ENCODE data around the gene TNFRSF19. TPM values are rescaled to one million over a fixed set of nuclear protein-coding genes. Genes with fewer than 3 reads are reported as not detected.
A peak's percentile ranks its signal among the peaks of the same experiment; 100 is the strongest.

Gene TNFRSF19
- total and polyA plus RNA-seq, 2 of the 13 experiments (the other 11 are each of a cell fraction or from before 2014, with no cell fraction given), result 75.3 to 77.7 TPM

- peak; percentile 42; the same call in 1 of the 2 replicates for TF ChIP-seq PHF21A (CRISPR knock-in tag; IDR thresholded peaks at IDR 0.05)
- TF ChIP-seq POLR2G (IDR thresholded peaks at IDR 0.05; ENCODE audit: low read depth, low read length), result no peak
- TF ChIP-seq ZNF382 (CRISPR knock-in tag; IDR thresholded peaks at IDR 0.05; ENCODE audit: borderline replicate concordance), result no peak
- TF ChIP-seq ZNF33B (CRISPR knock-in tag; IDR thresholded peaks at IDR 0.05), result no peak
- TF ChIP-seq ONECUT2 (CRISPR knock-in tag; IDR thresholded peaks at IDR 0.05), result no peak
- TF ChIP-seq FOXK1 (CRISPR knock-in tag; IDR thresholded peaks at IDR 0.05; ENCODE audit: borderline replicate concordance, low read depth), result no peak
- no peak for TF ChIP-seq U2AF1 (optimal IDR thresholded peaks at IDR 0.05; ENCODE audit: low read depth, low read length)
- TF ChIP-seq NFYC (CRISPR knock-in tag; IDR thresholded peaks at IDR 0.05), result no peak
- no peak for TF ChIP-seq ZNF766 (CRISPR knock-in tag; IDR thresholded peaks at IDR 0.05; ENCODE audit: borderline replicate concordance)
- TF ChIP-seq BHLHE40 (IDR thresholded peaks at IDR 0.05; ENCODE audit: low read length), result no peak
- TF ChIP-seq ZBTB20 (CRISPR knock-in tag; IDR thresholded peaks at IDR 0.05; ENCODE audit: borderline replicate concordance, low read depth), result no peak
- TF ChIP-seq NRL (CRISPR knock-in tag; IDR thresholded peaks at IDR 0.05; ENCODE audit: borderline replicate concordance), result no peak
- TF ChIP-seq ZNF775 (CRISPR knock-in tag; IDR thresholded peaks at IDR 0.05; ENCODE audit: borderline replicate concordance), result no peak
- no peak for TF ChIP-seq TRIM22 (IDR thresholded peaks at IDR 0.05)
- TF ChIP-seq FOXM1 (CRISPR knock-in tag; IDR thresholded peaks at IDR 0.05), result no peak
- TF ChIP-seq ZNF234 (CRISPR knock-in tag; conservative IDR thresholded peaks at IDR 0.05), result no peak
- no peak for TF ChIP-seq SUZ12 (IDR thresholded peaks at IDR 0.05; ENCODE audit: low read depth, low read length)
- peak; percentile 59; the same call in 1 of the 2 replicates for TF ChIP-seq HNF4G (IDR thresholded peaks at IDR 0.05; ENCODE audit: borderline replicate concordance, low read depth, low read length)
- TF ChIP-seq HNF4G (CRISPR knock-in tag; IDR thresholded peaks at IDR 0.05; ENCODE audit: borderline replicate concordance, low read depth), result no peak; the same call in 1 of the 2 replicates
- TF ChIP-seq NKX3-1 (CRISPR knock-in tag; IDR thresholded peaks at IDR 0.05), result no peak
- no peak for TF ChIP-seq AKAP8 (CRISPR knock-in tag; IDR thresholded peaks at IDR 0.05)
- no peak for TF ChIP-seq DNMT3B (CRISPR knock-in tag; conservative IDR thresholded peaks at IDR 0.05)
- TF ChIP-seq ATF7 (IDR thresholded peaks at IDR 0.05), result no peak
- no peak for TF ChIP-seq ATF7 (CRISPR knock-in tag; IDR thresholded peaks at IDR 0.05)
- TF ChIP-seq POGZ (CRISPR knock-in tag; IDR thresholded peaks at IDR 0.05), result no peak; the same call in 1 of the 2 replicates
- no peak for TF ChIP-seq TSC22D2 (CRISPR knock-in tag; IDR thresholded peaks at IDR 0.05; ENCODE audit: borderline replicate concordance)
- TF ChIP-seq TBL1XR1 (IDR thresholded peaks at IDR 0.05; ENCODE audit: borderline replicate concordance, low read length, partially characterized antibody), result no peak
- no peak for TF ChIP-seq ZNF256 (CRISPR knock-in tag; conservative IDR thresholded peaks at IDR 0.05)
- TF ChIP-seq NONO (IDR thresholded peaks at IDR 0.05), result no peak
- no peak for TF ChIP-seq NONO (CRISPR knock-in tag; conservative IDR thresholded peaks at IDR 0.05)
- TF ChIP-seq RCOR2 (CRISPR knock-in tag; IDR thresholded peaks at IDR 0.05), result no peak
- TF ChIP-seq MAFK (conservative IDR thresholded peaks at IDR 0.05 in 1 of 2, IDR thresholded peaks at IDR 0.05 in 1 of 2; ENCODE audit: low read length in 2 of 2), result no peak
- no peak for TF ChIP-seq JUNB (CRISPR knock-in tag; IDR thresholded peaks at IDR 0.05; ENCODE audit: borderline replicate concordance)
- no peak for TF ChIP-seq ZNF724P (CRISPR knock-in tag; IDR thresholded peaks at IDR 0.05; ENCODE audit: borderline replicate concordance)
Measured at GRCh38 chr13:23567906-23568460, 2.2 kb upstream of the TNFRSF19 start (continued).
